ENCODE results near the gene PHRF1.

GRCh38 chr11:535519-536454 lies 40.5 kb upstream of the PHRF1 start, which contains the start of gene HRAS:
- TF ChIP-seq POLR2A (IDR thresholded peaks at IDR 0.05; ENCODE audit: low read depth, low read length) (peak; percentile 60), CTCF (conservative IDR thresholded peaks at IDR 0.05; ENCODE audit: low read depth, low read length) (no peak), NFE2L2 (IDR thresholded peaks at IDR 0.05; ENCODE audit: low read depth, low read length) (no peak), USF2 (IDR thresholded peaks at IDR 0.05; ENCODE audit: low read depth, low read length) (no peak), MAZ (IDR thresholded peaks at IDR 0.05; ENCODE audit: borderline replicate concordance, low read depth, low read length) (peak; percentile 94), RAD21 (IDR thresholded peaks at IDR 0.05; ENCODE audit: low read length) (no peak)

Data from IMR-90 (cell line).